AG10803 (cell line): Measurements from ENCODE around the gene BMP4.
"Not testable (repeated sequence)": the region's sequence is repeated elsewhere in the genome, so short reads cannot be mapped to it uniquely, and the experiment has no call there.

ENCODE experiments used
- DNase-seq: peaks from one replicate; pipeline ENCODE4 v3.0.0; 2010; ENCODE audit warnings: low read depth
- H3K4me3 ChIP-seq: 2 replicates; pipeline ENCODE4 v1.5.1; 2011; ENCODE audit warnings: mild to moderate bottlenecking, low read length, control low read depth
- TF ChIP-seq, protein P1 (sequence below): conservative IDR thresholded peaks from 2 replicates; pipeline ENCODE4 v1.5.1; 2011; ENCODE audit warnings: mild to moderate bottlenecking, low read length, control low read depth, inconsistent platforms

BMP4 gene

DNA sequence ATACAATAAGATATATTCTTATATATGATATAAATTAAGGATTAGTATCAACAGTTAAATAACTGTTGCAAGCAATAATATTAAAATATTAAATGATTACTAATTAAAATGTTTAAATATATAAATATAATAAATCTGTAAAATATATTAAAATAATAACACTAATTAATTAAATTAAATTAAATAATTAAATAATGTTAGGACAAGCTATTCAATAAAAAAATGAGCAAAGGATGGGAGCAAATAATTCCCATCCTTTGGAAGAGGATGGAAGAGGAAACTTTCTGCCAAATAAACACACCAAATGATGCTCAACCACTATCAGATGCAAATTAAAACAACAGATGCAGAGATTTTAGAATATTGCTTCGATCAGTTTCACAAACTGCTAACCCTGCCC lies 39.4 kb upstream of the BMP4 start:
- H3K4me3 ChIP-seq = no peak overlapping the region
- TF ChIP-seq, protein P1, sequence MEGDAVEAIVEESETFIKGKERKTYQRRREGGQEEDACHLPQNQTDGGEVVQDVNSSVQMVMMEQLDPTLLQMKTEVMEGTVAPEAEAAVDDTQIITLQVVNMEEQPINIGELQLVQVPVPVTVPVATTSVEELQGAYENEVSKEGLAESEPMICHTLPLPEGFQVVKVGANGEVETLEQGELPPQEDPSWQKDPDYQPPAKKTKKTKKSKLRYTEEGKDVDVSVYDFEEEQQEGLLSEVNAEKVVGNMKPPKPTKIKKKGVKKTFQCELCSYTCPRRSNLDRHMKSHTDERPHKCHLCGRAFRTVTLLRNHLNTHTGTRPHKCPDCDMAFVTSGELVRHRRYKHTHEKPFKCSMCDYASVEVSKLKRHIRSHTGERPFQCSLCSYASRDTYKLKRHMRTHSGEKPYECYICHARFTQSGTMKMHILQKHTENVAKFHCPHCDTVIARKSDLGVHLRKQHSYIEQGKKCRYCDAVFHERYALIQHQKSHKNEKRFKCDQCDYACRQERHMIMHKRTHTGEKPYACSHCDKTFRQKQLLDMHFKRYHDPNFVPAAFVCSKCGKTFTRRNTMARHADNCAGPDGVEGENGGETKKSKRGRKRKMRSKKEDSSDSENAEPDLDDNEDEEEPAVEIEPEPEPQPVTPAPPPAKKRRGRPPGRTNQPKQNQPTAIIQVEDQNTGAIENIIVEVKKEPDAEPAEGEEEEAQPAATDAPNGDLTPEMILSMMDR = no peak
- DNase-seq = no peak

DNA sequence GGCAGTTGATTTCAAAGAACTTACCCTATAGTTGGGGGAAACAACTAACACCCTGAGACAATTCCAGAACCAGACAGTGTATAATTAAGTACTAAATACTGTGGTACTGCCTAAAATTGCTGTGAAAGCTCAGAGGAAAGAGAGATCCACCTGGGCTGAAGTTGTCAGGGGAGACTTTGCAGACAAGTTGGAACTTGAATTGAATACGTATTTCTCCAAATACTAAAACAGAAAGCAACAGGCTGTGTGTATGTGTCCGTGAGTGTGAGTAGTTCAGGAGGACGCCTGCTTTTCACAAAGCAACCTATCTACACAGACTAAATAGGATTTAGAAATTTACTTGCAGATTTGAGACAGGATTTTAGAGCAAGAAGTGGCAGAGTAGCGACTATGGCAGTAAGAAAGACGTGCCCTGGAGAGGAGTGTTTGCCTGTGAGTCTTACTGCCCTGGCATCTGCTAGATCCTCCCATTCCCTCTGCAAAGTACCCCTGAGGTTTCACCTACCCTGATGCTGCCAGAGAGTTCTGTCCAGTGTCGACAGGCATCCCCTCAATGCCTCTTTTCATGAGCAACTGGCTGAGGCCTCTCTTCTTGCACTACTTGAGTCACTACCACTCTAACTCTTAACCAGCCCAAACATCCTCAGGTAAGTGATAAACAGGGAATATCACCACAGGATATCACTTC lies 37.4 kb upstream of the BMP4 start:
- TF ChIP-seq, protein P1 = no peak

DNA sequence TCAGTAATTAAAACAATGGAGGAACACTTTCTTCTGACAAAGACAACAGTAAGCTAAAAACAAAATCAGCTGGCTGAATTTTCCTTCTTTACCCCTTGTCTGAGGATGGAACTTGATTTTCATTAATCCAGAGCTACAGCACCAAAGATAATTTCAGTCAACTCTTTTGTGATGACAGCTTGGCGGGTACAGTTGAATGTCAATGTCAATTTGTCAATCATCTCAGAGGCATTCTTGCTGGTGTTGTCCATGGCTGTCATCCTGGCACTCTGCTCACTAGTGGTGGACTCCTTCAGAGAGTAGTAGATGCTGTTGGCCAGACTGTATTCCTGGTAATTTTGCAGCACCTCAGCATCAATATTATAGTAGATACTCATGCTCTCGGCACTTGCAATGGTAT lies 34.4 kb upstream of the BMP4 start:
- TF ChIP-seq, protein P1 = no peak
- H3K4me3 ChIP-seq = no peak overlapping the region
- no peak for DNase-seq

More for the DNA sequence above, 37.4 kb upstream of the BMP4 start:
- no peak for DNase-seq
- H3K4me3 ChIP-seq = no peak overlapping the region

DNA sequence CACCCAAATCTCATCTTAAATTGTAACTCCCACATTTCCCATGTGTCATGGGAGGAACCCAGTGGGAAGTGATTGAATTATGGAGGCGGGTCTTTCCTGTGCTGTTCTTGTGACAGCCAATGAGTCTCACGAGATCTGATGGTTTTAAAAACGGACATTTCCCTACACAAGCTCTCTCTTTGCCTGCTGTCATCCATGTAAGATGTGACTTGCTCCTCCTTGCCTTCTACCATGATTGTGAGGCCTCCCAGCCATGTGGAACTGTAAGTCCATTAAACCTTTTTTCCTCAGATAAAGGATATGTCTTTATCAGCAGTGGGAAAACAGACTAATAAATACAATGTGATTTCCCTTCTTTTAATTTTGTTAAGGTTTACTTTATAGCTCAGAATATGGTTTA lies 30.1 kb upstream of the BMP4 start:
- not testable (repeated sequence) for DNase-seq

DNA sequence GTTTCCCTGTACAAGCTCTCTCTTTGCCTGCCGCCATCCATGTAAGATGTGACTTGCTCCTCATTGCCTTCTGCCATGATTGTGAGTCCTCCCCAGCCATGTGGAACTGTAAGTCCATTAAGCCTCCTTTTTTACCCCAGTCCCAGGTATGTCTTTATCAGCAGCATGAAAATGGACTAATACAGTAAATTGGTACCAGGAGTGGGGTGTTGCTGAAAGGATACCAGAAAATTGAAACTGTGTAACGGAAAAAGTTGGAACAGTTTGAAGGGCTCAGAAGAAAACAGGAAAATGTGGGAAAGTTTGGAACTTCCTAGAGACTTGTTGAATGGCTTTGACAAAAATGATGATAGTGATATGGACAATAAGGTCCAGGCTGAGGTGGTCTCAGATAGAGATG lies 28.3 kb upstream of the BMP4 start:
- not testable (repeated sequence) for H3K4me3 ChIP-seq, DNase-seq

More for the DNA sequence above, 30.1 kb upstream of the BMP4 start:
- H3K4me3 ChIP-seq = not testable (repeated sequence)

DNA sequence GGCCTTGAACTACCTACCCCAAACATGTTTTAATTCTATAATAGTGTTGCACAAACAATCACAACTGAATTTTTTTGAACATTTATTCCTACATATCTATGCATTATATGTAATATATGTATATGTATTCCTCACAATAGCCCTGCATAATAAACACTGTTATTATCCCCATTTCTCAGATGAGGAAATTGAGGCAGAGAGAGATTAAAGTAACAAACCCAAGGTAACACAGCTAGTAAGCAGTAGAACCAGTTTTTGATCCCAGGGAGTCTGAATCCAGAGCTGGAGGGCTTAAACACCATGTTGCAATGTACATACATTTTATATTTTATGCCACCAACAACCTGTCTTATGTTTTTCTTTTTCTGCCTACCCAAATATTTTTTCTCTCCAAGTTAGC lies 26.5 kb upstream of the BMP4 start:
- TF ChIP-seq, protein P1 = no peak
- H3K4me3 ChIP-seq = no peak overlapping the region
- DNase-seq = no peak

DNA sequence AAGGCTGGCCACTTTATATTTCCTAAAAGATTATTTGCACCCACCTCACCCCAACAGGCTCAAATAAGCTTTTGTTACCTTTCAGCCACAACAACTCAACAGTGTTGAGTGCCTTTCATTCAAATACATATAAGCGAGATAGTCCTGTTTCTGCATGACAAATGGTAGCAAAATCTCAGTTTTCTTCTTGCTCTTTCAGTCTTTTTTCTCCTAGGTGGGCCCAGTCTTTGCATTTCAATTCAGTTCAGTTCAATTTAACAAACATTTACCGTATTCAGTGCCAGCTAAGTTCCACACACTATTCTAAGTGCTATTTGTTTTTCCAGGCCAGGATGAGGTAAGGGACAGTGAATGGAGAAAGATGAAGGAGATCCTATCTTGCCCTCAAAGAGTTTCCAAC lies 25.9 kb upstream of the BMP4 start:
- TF ChIP-seq, protein P1 = no peak
- no peak overlapping the region for H3K4me3 ChIP-seq
- DNase-seq = no peak

DNA sequence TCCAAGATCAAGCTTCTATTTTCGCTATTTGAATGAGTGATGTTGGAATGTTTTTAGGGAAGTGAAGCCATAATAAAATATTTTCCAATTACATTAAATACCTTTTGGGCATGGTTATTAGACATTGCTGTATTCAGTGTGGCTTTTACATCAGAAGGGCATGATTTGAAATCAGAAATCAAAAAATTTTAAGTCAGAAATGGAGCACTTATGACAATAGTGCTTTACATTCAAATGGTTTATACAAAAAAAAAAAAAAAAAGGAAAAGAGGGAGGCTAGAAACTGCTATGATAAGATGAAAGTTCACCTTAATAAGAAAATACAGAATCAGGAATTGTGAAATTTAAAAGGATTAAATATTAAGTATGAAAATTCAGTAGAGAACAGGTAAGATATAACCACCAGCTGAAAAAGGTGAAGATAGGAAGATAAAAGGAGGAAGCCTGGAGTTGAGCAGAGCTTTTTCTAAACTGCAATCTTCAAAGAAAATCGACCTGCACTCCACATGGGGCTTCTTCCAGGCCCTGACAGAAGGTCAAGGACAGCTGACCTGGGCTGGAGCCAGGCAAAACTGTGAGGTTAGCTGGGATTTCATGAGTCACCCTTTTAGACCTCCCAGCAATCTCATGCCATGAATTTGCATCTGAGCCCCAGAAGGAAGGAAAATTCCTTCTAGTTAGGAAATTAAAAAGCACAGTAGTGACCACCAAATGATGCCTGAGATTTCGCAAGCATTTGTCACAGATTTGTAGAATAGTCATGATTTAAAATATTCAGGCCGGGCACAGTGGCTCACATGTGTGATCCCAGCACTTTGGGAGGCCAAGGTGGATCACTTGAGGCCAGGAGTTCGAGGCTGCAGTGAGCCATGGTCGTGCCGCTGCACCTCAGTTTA lies 23.4 kb upstream of the BMP4 start:
- TF ChIP-seq, protein P1 = no peak
- H3K4me3 ChIP-seq = no peak overlapping the region
- peak; percentile 78 for DNase-seq
